NCI-H345 (cell line): ENCODE data around the gene HSD3B7.
A peak's percentile ranks its signal among the peaks of the same experiment; 100 is the strongest.
"Not testable (repeated sequence)": the region's sequence is repeated elsewhere in the genome, so short reads cannot be mapped to it uniquely, and the experiment has no call there.

Experiments
- DNase-seq: peaks from one replicate; lab custom pipeline; 2025; lab: John Stamatoyannopoulos, UW

Gene HSD3B7

GRCh38 chr16:30984669-30985400 lies at the start of gene HSD3B7:
TSS of gene HSD3B7 (plus strand) at chr16:30985207. CDS start at chr16:30985659, 452 bp downstream.
- peak; percentile 89 for DNase-seq

GRCh38 chr16:30937692-30938091 lies 47.3 kb upstream of the HSD3B7 start:
- DNase-seq: no peak

DNA sequence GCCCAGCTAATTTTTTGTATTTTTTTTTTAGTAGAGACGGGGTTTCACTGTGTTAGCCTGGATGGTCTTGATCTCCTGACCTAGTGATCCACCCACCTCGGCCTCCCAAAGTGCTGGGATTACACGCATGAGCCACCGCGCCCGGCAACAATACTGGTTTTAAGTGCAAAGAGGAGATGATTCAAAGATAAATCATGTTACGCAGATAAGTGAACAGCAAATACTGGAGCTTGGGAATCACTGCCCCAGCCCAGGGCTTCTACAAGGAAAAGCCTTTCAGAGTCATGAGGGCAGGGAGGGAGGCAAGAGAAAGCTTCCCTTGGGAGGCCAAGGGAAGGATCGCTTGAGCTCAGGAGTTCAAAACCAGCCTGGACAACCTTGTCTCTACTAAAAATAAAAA lies 45.4 kb upstream of the HSD3B7 start:
- DNase-seq: not testable (repeated sequence)

DNA sequence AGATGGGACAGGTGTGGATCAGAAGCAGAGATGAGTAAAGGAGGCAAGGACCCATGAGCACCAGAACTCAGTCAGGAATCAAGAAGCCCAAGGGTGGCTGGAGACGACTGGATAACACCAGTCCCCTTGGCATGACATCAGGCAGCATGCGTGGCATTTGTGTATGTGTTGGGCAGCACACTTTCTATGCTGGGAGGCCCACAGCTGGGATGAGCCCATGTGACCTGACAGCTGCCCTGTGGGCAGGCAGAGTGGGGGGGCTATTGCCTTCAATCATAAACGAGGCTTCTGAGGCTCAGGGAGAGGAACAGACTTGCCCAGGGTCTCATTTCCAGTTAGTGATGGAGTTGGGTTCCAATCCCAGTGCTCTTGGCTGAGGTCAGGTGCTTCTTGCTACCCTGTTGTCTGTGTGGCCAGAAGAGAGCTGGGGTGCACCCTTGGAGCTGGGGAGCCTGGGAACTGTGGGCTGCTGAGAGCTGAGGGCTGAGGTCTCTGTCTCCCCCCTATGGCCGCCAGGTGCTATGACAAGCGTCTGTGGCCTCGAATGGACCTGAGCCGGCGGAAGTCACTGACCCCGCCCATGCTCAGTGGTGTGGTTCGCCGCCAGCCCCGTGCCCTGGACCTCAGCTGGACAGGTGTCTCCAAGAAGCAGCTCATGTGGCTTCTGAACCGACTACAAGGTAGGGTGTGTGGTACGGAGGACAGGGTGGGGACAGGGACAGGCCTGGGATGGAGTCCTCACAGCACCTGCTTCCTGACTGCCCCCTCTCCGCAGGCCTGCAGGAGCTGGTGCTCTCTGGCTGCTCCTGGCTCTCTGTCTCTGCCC lies 43.2 kb upstream of the HSD3B7 start:
- DNase-seq: peak; percentile 62

- DNase-seq: no peak
Measured at GRCh38 chr16:30942426-30942806, 42.6 kb upstream of the HSD3B7 start.

- DNase-seq: no peak
Measured at GRCh38 chr16:30944352-30944751, 40.7 kb upstream of the HSD3B7 start.

DNA sequence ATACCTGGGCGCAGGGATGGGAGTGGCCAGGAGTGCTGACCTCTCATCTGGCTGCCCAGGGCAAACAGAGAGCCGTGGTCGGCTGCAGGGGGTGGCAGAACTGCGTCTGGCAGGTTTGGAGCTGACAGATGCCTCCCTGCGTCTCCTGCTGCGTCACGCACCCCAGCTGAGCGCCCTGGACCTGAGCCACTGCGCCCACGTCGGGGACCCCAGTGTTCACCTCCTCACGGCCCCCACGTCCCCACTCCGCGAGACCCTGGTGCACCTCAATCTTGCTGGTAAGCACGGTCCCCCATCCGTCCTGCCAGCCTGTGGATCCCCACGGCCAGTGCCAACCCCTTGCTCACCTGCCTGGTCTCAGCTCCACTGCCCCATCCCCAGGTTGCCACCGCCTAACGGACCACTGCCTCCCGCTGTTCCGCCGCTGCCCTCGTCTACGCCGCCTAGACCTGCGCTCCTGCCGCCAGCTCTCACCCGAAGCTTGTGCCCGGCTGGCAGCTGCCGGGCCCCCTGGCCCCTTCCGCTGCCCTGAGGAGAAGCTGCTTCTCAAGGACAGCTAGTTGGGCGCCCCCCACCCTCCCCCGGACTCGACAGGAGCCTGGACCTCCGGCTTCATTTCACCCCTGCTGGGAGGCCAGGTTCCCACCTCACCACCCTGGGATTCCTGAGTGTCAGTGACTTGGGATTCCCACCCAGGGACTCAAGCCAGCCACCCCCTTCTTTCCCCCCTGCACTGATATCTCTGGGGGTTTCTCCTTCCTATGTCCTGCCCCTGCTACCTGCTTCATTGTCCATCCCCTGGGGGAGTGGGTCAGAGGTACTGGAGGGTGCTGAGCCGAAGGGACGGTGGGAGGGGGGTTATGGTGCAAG lies 38.1 kb upstream of the HSD3B7 start:
- no peak for DNase-seq

- DNase-seq: no peak
Measured at GRCh38 chr16:30947541-30947858, 37.5 kb upstream of the HSD3B7 start.

DNA sequence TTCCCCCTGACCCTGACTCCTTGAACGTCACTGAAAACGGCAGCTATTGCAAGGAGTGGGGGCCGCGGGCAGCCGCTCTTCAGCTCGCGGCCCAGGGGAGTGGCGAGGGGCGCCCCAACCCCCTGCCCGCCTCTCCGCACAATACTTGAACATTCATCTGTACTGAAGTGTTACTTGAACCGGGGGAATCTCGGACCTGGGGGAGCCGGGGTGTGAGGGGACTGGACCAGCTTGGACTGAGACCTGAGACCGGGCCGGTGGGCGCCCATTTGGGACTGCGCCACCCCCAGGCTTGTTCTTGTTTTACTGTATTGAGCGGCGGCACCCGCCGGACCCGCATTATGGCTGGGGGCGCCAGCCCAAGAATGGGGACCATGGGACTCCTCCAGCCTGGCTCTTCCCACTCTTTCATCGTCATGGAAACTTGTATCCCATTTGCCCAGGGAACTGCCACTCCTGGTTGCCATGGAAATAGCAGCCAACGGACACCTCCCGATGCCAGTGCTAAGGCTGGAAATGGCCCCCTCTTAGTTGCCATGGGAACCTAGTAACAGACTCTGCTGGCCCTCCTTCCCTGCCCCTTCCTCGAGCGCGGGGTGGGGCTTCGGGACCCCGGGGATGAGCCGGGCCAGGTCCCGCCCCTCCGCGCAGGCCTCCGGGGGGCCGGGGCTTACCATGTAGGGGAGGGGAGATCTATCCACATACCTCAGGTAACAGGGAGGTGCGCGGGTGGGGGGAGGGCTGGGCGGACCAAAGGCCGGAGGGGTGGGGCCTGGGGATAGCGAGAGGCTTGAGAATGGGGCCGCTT lies 36.9 kb upstream of the HSD3B7 start:
- DNase-seq: peak; percentile 46

- DNase-seq: peak; percentile 38
Measured at GRCh38 chr16:30948667-30949649, 36.0 kb upstream of the HSD3B7 start, which contains the start of gene ORAI3. TSS of gene ORAI3 (plus strand) at chr16:30949068. CDS start at chr16:30949290, 222 bp downstream.

GRCh38 chr16:30949650-30950515 lies 35.1 kb upstream of the HSD3B7 start:
- peak; percentile 40 for DNase-seq

GRCh38 chr16:30950516-30951065 lies 34.4 kb upstream of the HSD3B7 start:
- no peak for DNase-seq

- DNase-seq: no peak
Measured at GRCh38 chr16:30951193-30951592, 33.8 kb upstream of the HSD3B7 start.

DNA sequence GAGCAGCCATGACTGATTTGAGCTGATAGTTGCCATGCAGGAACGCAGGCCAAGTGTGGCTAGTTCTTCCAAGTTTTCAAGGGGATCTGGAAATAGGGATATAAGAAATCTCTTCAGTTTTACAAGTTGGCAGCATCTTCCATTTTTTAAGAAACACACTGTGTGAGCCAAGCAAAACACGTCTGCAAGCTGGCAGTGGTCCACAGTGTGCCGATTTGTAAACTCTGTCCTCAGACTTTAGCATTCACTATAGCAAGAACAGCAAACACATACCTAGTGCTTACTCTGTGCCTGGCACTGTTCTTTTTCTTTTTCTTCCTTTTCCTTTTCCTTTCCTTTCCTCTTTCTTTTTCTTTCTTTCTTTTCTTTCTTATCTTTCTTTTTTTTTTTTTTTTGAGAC lies 33.3 kb upstream of the HSD3B7 start:
- DNase-seq: no peak

GRCh38 chr16:30953111-30953510 lies 31.9 kb upstream of the HSD3B7 start:
- DNase-seq: no peak

DNA sequence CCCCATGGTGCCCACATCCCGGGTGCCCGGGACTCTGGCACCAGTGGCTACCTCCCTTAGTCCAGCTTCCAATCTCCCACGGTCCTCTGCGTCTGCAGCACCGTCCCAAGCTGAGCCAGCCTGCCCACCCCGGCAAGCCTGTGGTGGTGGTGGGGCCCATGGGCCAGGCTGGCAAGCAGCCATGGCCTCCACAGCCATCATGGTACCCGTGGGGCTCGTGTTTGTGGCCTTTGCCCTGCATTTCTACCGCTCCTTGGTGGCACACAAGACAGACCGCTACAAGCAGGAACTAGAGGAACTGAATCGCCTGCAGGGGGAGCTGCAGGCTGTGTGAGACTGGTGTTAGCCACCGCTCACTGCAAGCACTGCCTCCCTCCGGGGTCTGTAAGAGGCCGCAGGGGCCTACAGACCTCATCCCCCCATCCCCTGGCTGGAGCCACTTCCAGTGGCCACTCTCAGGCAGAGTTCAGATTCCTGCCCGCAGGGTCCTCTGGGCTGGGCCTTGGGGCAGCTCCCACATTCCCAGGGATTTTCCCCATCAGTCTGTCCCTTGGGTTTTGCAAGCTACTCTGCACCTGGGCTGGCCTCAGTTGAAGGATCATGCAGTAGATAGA lies 31.4 kb upstream of the HSD3B7 start:
- DNase-seq: peak; percentile 72

DNA sequence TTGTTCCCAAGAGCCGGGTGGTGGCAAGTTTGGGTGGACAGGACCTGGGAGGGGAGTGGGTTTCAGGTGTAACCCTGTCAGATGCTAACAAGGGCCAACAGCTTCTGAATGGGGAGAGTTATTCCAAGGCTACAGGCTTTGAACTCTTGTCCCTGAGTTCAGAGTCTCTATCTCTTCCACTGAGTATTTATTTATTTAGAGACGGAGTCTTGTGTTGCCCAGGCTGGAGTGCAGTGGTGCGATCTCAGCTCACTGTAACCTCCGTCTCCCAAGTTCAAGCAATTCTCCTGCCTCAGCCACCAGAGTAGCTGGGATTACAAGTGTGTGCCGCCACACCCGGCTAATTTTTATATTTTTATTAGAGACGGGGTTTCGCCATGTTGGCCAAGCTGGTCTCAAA lies 30.0 kb upstream of the HSD3B7 start:
- no peak for DNase-seq

- DNase-seq: peak; percentile 80
Measured at GRCh38 chr16:30956601-30957455, 28.2 kb upstream of the HSD3B7 start.
